Breast epithelium (tissue), 4 donors: ENCODE measurements around the gene CAMTA1. TPM values are rescaled to one million over a fixed set of nuclear protein-coding genes. Genes with fewer than 3 reads are reported as not detected.

Source experiments
- DNase-seq, 2 donors: peaks; one replicate each; pipeline ENCODE4 v3.0.0-alpha.2; 2019; ENCODE audit warnings: low spot score in 2 of 2
- H3K27ac ChIP-seq, 2 donors: fragments of 200-600 bp; sonication (generic) in 1 of 2; one replicate each; pipeline ENCODE4 v1.5.1; 2016 to 2019; ENCODE audit warnings: mild to moderate bottlenecking in 1 of 2
- H3K27me3 ChIP-seq, 2 donors: fragments of 200-600 bp; sonication (generic) in 1 of 2; one replicate each; pipeline versions ENCODE4 v1.5.1 to v1.6.0; 2017 to 2019; ENCODE audit warnings: control low read depth in 1 of 2, mild to moderate bottlenecking in 1 of 2
- H3K36me3 ChIP-seq: fragments of 200-600 bp; one replicate; pipeline ENCODE4 v1.5.1; 2019
- H3K4me1 ChIP-seq, 2 donors: fragments of 200-600 bp; sonication (generic); one replicate each; pipeline ENCODE4 v1.5.1; 2016 to 2019; ENCODE audit warnings: control low read depth in 1 of 2
- H3K4me3 ChIP-seq, 3 donors: fragments of 200-600 bp; sonication (generic); 1 replicate in 2 of 3; 2 replicates in 1 of 3; pipeline ENCODE4 v1.5.1; 2016 to 2019; ENCODE audit warnings: mild to moderate bottlenecking in 3 of 3, moderate library complexity in 2 of 3
- H3K9me3 ChIP-seq, 2 donors: fragments of 200-600 bp; sonication (generic) in 1 of 2; one replicate each; pipeline ENCODE4 v1.5.1; 2016 to 2019; ENCODE audit warnings: control low read depth in 1 of 2
- CTCF ChIP-seq, 3 donors: fragments of 450-650 bp; IDR thresholded peaks; one replicate each; pipeline ENCODE4 v1.5.1; 2016 to 2017; ENCODE audit warnings: antibody characterized with exemption in 3 of 3, mild to moderate bottlenecking in 3 of 3, moderate library complexity in 3 of 3
- POLR2A ChIP-seq: fragments of 450-650 bp; IDR thresholded peaks from one replicate; pipeline ENCODE4 v1.6.1; 2016; ENCODE audit warnings: antibody characterized with exemption, mild to moderate bottlenecking, moderate library complexity
- POLR2AphosphoS5 ChIP-seq, 3 donors: sonication (generic); formaldehyde crosslinking; IDR thresholded peaks; one replicate each; pipeline ENCODE4 v1.6.1; 2017; ENCODE audit warnings: antibody characterized with exemption in 3 of 3
- intact Hi-C: fragments of 100-400 bp; cut with DNase I; formaldehyde crosslinking; loops from one replicate; pipeline ENCODE4 v1.15.1; 2023; ENCODE audit warnings: low total_unique reads
- total RNA-seq, 3 donors: library from RNA; depleted of rRNA; stranded (reverse); fragments of >200 nt; gene quantifications; one replicate each; pipeline ENCODE4 v1.1.0, GENCODE V29; 2016

CAMTA1 gene
- total RNA-seq, 3 donors from 2014 or later: 53.4 to 84.0 (median 61.9) TPM

- TF ChIP-seq POLR2A: no peak
- TF ChIP-seq CTCF (IDR thresholded peaks at IDR 0.05): no peak
- no peak for TF ChIP-seq POLR2AphosphoS5 (IDR thresholded peaks at IDR 0.05)
- no peaks in the 10 kb centered on the region for H3K9me3 ChIP-seq
- H3K27me3 ChIP-seq: no peaks in the 10 kb centered on the region
- H3K4me1 ChIP-seq: no peaks in the 10 kb centered on the region
- H3K4me3 ChIP-seq: peak overlapping the region in 1 of 3 donors; percentile 40
- no peaks in the 10 kb centered on the region for H3K36me3 ChIP-seq
- no peak for DNase-seq
- intact Hi-C loops: loop anchor here (5.0 kb wide), 1 partner anchor 654 kb away; no protein-coding TSS in a partner anchor
- no peak overlapping the region for H3K27ac ChIP-seq
These were observed 150.8 kb downstream of the CAMTA1 start for GRCh38 chr1:6935911-6936690.

- no peak for DNase-seq
- no peaks in the 10 kb centered on the region for H3K4me1 ChIP-seq
- no peak overlapping the region for H3K4me3 ChIP-seq
- no peaks in the 10 kb centered on the region for H3K9me3 ChIP-seq
- intact Hi-C loops: loop anchor here (5.0 kb wide), 1 partner anchor 655 kb away; no protein-coding TSS in a partner anchor
- H3K27ac ChIP-seq: no peak overlapping the region
- no peak for TF ChIP-seq POLR2A
- no peak for TF ChIP-seq POLR2AphosphoS5 (IDR thresholded peaks at IDR 0.05)
- no peak for TF ChIP-seq CTCF (IDR thresholded peaks at IDR 0.05)
- no peaks in the 10 kb centered on the region for H3K27me3 ChIP-seq
- H3K36me3 ChIP-seq: no peaks in the 10 kb centered on the region
These were observed 151.8 kb downstream of the CAMTA1 start for GRCh38 chr1:6937048-6937447.

GRCh38 chr1:6939363-6939762 lies 154.1 kb downstream of the CAMTA1 start:
- no peak for TF ChIP-seq CTCF (IDR thresholded peaks at IDR 0.05)
- no peak for TF ChIP-seq POLR2A
- TF ChIP-seq POLR2AphosphoS5 (IDR thresholded peaks at IDR 0.05): no peak
- no peaks in the 10 kb centered on the region for H3K4me1 ChIP-seq
- H3K36me3 ChIP-seq: no peaks in the 10 kb centered on the region
- H3K27me3 ChIP-seq: no peaks in the 10 kb centered on the region
- no peaks in the 10 kb centered on the region for H3K9me3 ChIP-seq
- DNase-seq: no peak
- H3K4me3 ChIP-seq: no peak overlapping the region
- H3K27ac ChIP-seq: no peak overlapping the region
- intact Hi-C loops: loop anchor here (5.0 kb wide), 1 partner anchor 657 kb away; no protein-coding TSS in a partner anchor

GRCh38 chr1:6941786-6942185 lies 156.5 kb downstream of the CAMTA1 start:
- Histone ChIP-seq H3K9me3 (no peaks in the 10 kb centered on the region), H3K4me3 (no peak overlapping the region), H3K27me3 (no peaks in the 10 kb centered on the region), H3K36me3 (no peaks in the 10 kb centered on the region), H3K4me1 (no peaks in the 10 kb centered on the region), H3K27ac (no peak overlapping the region)
- intact Hi-C loops: no loop called here
- DNase-seq: no peak
- TF ChIP-seq POLR2AphosphoS5 (IDR thresholded peaks at IDR 0.05): no peak
- no peak for TF ChIP-seq POLR2A
- TF ChIP-seq CTCF (IDR thresholded peaks at IDR 0.05): no peak

- TF ChIP-seq POLR2A (no peak), POLR2AphosphoS5 (IDR thresholded peaks at IDR 0.05) (no peak), CTCF (IDR thresholded peaks at IDR 0.05) (no peak)
- Histone ChIP-seq H3K9me3 (no peaks in the 10 kb centered on the region), H3K36me3 (no peaks in the 10 kb centered on the region), H3K27me3 (no peaks in the 10 kb centered on the region), H3K4me1 (no peaks in the 10 kb centered on the region), H3K4me3 (no peak overlapping the region), H3K27ac (no peak overlapping the region)
- intact Hi-C loops: no loop called here
- no peak for DNase-seq
These were observed 157.7 kb downstream of the CAMTA1 start for GRCh38 chr1:6942990-6943389.
